ENCODE measurements around the gene ARMC10.
"Not testable (repeated sequence)": the region's sequence is repeated elsewhere in the genome, so short reads cannot be mapped to it uniquely, and the experiment has no call there.

Gene ARMC10

DNA sequence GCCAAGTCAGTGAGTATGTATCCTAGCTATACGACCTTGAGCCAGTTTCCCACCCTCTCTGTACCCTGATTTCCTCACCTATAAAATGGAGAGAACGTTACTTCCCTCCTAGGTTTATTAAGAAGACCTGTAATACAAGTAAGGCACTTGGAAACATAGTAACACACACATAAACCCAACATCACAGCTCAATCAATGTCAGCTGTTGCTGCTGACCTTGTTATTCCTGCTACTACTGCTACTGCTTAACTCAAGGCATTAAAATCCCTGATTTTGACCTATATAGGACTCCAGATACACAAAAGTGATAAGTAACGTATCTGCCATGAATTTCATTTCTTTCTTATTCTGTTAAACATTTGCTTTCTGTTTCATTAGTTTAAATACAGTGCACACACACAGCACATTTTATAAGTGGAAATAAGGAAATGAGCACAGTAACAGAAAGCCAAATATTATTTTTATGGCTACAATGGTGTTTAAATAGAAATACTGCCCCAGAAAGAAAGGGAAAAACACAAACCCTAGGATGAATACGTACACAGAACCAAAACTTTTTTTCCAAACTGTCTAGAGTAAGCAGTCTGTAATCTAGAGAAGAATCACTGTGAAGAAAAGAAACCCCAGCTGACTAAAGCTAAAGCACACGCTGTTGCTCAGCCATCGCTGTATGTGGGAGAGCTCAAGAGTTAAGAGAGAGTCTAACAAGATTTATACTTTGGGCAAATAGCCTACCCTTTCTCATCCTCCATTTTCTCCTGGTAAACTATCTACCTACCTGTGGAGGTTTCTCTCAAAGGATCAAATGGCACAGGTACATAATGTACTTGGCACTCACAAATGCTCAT lies 55.0 kb downstream of the ARMC10 start:
- no peak for DNase-seq

DNA sequence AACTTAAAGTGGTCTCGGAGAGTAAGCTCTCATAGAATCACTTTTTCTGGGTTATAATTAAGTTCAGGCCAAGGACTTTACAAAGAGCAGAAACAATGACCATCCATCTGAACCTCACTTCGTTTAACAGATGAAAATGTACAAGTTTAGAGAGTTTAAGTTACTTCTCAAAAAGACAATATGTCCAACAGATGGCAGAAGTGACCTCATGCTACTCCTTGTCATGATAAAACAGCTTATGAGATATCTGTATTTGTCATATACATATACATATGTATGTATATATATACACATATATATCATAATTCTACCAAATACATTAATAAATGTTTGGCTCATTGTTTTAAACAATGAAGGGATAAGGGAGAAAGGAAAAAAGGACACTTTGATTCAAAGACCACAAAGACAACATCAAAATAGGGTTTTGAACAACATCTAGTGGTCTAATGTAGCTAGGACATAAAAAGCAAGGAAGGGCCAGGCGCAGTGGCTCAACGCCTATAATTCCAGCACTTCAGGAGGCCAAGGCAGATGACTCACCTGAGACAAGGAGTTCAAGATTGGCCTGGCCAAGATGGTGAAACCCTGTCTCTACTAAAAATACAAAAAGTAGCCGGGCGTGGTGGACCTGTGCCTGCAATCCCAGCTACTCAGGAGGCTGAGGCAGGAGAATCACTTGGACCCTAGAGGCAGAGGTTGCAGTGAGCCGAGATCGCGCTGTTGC lies 56.1 kb downstream of the ARMC10 start:
- no peak for DNase-seq

DNA sequence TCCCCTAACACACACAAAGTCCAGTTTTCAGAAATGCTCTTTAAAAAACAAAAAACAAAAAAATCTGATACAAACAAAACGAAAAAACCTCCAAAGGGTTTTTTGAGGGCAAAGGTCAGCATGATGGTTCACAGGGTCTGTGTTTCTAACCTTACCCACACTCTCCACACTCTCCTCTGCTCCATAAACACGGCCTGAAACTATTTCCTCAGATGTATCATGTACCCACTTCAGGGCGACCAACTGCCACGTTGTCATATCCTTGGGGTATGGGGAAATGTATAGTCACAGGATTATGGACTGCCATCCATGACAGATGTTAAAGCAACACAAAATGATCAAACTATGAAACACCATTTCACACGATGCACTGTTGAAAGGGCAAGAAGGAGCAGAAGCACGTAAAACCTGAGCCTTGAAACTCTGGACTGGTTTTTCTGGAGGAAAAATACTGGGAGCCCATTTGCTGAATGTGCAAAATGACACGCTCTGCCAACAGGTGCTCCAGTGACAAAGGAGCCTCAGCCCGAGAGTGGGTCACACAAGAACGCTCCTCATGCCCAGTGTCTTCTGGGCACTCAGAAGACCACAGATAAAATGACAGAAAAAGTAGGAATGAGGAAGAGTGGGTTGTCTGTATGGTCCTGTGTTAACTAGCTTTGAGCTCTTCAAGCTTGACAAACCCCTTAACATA lies 58.2 kb downstream of the ARMC10 start:
- DNase-seq: no peak

DNA sequence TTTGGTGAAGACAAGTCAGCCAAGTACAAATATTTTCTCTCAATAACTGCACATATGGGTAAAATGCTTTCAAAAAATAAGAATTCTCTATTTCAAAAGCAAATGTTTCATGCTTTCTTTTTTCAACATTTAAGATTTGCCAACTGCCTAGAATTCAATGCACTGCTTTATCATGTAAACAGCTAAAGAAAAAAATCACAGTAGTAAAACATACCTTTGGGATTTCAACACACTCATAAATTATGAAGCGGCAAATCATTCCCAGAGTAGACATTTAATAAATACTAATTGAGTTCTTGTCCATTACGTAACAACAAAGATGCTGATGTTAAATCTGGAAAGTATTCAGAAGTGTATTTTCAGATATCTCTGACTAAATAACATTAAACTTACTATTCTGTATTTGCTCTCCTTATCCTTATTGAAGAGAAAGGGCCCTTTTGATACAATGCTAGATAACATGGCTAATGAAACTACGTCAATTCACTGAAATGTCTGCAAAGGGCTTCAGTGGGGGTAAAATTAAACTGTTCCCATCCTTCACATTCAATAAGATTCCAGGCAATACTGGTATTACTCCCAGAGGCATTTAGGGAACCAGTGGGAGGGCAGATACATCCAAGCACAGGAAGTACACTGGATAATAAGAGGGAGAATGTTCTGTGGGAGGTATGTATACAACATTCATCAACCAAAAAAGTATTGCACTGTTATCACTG lies 60.1 kb downstream of the ARMC10 start:
- no peak for DNase-seq

DNA sequence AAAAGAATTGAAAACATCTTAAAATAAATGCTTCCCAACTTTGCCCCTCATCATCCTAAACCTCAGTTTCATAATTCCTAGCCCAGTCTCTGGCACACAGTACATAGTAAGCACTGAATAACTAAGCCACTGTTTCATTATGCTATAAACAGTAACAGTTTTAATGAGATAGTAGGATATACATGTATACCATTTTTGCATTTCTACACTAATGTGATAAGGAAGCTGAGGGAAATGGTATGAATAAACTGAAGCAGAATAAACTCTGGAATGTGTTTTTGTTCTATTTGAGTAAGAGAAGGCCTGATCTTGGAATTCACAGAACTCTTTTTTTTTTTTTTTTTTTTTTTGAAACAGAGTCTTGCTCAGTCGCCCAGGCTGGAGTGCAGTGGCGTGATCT lies 65.1 kb downstream of the ARMC10 start:
- no peak for DNase-seq

DNA sequence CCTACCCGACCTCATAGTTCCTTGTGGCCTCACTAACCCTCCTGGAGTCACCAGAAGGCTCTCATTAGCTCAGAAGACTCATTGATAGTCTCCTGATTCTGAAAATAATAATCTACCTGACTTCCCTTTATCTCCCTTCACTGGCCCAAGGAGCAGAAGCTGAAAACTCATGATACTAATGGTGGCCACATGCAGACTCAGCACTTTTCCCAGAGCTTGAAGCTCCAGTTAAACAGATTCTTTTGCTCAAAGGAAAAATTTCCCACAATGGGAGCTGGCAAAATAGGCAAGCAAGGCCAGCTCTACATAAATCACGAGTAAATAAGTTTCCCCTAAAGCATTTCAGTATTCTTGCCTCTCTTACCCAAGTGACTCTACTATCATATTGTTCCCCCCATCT lies 65.7 kb downstream of the ARMC10 start:
- DNase-seq: no peak

DNA sequence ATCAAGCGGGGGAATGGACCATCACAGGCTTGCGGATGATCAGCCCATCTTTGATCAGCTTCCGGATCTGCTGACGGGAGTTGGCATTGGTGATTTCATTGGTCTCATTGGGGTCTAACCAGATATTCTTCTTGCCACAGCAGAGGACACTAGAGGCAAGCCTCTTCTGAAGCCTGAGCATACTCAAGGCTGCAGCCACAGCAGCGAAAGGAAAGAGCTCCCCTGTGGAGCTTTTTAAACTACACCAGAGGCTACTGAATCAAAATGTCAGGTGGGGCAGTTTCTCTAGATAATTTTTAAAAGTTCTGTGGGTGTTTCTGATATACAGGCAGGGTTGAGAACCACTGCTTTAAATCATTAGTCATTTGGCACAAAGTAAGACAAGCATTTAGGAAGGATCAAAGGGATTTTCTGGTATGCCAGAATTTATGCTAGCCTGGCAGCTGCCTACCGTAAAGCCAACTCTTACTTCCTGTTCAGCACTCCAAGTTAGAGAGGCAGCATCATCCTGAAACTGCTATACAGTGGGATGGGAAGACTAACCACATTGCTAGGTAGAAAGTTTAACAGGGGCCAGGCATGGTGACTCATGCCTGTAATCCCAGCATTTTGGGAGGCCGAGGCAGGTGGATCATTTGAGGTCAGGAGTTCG lies 66.9 kb downstream of the ARMC10 start:
- no peak for DNase-seq

DNA sequence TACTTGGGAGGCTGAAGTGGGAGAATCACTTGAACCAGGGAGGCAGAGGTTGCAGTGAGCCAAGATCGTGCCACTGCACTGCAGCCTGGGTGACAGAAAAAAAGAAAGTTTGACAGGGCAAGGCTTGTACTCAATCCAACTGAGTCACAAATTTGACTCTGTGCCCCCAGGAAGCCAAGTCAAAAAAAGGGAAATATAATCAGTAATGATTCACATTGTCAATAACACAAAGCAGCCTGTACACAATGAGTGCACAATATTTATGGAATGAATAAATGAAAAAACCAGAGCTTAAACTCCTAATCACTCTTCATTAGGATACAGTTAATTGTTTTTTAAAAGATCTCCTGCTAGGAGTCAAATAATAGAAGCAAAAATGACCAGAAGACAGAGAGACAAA lies 67.6 kb downstream of the ARMC10 start:
- DNase-seq: no peak

DNA sequence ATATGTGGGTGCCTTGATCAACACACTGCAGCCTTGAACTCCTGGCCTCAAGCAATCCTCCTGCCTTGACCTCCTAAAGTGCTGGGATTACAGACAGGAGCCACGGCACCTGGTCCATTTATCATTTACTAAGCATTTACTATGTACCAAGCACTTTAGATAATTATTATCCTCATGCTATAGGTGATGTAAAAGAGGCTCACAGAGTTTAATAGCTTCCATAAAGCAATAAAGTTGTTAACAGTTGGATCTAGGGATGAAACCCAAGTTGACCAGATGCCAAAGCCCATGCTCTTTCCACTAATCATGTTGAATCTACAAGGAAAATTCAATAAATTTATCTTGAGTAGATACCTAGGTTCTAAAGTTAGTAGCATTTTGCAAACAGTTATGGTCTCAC lies 68.9 kb downstream of the ARMC10 start:
- no peak for DNase-seq

DNA sequence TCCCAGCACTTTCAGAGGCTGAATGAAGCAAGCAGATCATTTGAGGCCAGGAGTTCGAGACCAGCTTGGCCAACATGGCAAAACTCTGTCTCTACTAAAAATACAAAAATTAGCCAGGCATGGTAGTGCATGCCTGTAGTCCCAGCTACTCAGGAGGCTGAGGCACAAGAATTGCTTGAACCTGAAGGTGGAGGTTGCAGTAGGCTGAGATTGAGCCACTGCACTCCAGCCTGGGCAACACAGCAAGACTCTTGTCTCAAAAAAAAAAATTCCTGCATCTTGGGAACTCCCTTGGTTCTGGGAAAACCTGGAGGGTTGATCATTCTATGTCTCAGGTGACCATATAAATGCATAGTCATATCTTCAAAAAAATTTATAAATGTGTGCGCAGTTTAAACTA lies 69.8 kb downstream of the ARMC10 start:
- not testable (repeated sequence) for DNase-seq

DNA sequence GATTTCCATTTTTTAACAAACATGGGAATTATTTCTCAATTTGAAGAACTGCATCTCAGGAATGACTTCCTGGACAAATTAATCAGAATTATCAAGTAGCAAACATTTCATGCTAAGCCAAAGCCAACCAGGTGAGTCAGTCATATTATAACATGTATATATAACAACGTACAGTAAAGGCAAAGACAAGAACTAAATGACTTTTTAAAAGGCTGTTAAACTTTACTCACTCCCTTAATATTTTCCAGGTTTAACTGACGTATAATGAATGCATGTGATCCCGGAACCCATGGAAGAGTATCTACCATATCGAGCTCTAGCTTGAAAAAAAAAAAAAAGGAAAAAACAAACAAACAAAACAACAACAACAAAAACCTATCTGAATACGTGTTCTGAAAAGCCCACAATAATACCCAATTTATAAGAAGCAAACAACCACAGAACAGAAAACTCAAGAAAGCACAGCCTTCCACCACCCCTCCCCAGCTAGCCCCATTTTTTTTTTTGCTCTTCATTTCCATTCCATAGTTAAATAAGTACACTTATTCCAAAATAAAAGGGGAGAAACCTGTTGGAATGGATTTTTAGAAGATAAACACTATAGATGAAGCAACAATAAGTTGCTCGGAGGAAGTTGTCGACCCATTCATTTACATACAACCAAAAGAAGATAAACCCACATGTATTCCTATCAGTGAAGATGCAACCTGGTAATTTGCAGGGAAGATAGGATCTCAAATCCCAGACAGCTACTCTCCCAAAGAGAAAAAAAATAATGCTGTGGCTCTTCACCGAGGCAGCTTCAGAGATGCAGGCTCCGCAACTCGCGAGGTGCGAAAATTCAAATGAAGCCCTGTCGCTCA lies 73.4 kb downstream of the ARMC10 start:
- no peak for DNase-seq
